SK-N-SH (cell line): ENCODE data around the gene BCL7C. TPM values are rescaled to one million over a fixed set of nuclear protein-coding genes. Genes with fewer than 3 reads are reported as not detected.
A peak's percentile ranks its signal among the peaks of the same experiment; 100 is the strongest.

ENCODE experiments used
- CTCF ChIA-PET: fragments of 300-600, 350-600 bp; formaldehyde crosslinking; extraction: SDS; loops from one replicate; lab custom pipeline; 2021; lab: Yijun Ruan, JAX
- POLR2A ChIA-PET: fragments of 350-600 bp; sonication (Branson Sonifier 250); formaldehyde crosslinking; extraction: SDS; loops from one replicate; lab custom pipeline; 2020; ENCODE audit warnings: antibody characterized with exemption, inconsistent platforms; lab: Yijun Ruan, JAX
- DNase-seq: peaks from one replicate; pipeline ENCODE4 v3.0.0; 2012
- H2AFZ ChIP-seq: fragments of 200-600 bp; sonication (generic); 2 replicates; pipeline ENCODE4 v1.8.1; 2016; ENCODE audit warnings: antibody characterized with exemption, mild to moderate bottlenecking, low read depth
- H3F3A ChIP-seq: fragments of 200-600 bp; sonication (generic); replicated peaks from 2 replicates; pipeline ENCODE3; 2016; ENCODE audit warnings: antibody characterized with exemption, mild to moderate bottlenecking; ENCODE audit not compliant: insufficient read depth
- H3K27ac ChIP-seq, 2 experiments: fragments of 200-500 bp in 1 of 2; fragments of 200-600 bp in 1 of 2; sonication (Bioruptor generic) in 1 of 2; sonication (generic), shearing (Covaris generic) in 1 of 2; 2 replicates each; pipeline versions ENCODE4 v1.5.1 to v1.6.1; 2014 to 2016; ENCODE audit warnings: low read depth in 2 of 2, inconsistent platforms in 1 of 2, low read length in 1 of 2, mild to moderate bottlenecking in 1 of 2, mixed read lengths in 1 of 2
- H3K27me3 ChIP-seq: fragments of 200-600 bp; sonication (generic), shearing (Covaris generic); 2 replicates; pipeline ENCODE4 v1.6.1; 2016; ENCODE audit warnings: mixed run types; ENCODE audit not compliant: insufficient read depth
- H3K36me3 ChIP-seq, 2 experiments: fragments of 200-500 bp in 1 of 2; fragments of 200-600 bp in 1 of 2; sonication (Bioruptor generic) in 1 of 2; sonication (generic) in 1 of 2; replicated peaks in 1 of 2; 2 replicates each; pipeline versions ENCODE3 to v1.5.1; 2014 to 2016; ENCODE audit warnings: low read length in 1 of 2, mild to moderate bottlenecking in 1 of 2; ENCODE audit not compliant: insufficient read depth in 2 of 2, control insufficient read depth in 1 of 2
- H3K4me1 ChIP-seq, 2 experiments: fragments of 200-500 bp in 1 of 2; fragments of 200-600 bp in 1 of 2; sonication (Bioruptor generic) in 1 of 2; sonication (generic), shearing (Covaris generic) in 1 of 2; 2 replicates each; pipeline versions ENCODE4 v1.5.1 to v1.6.1; 2014 to 2016; ENCODE audit warnings: low read depth in 1 of 2, low read length in 1 of 2, mixed run types in 1 of 2; ENCODE audit not compliant: insufficient read depth in 2 of 2, control insufficient read depth in 1 of 2
- H3K4me2 ChIP-seq: fragments of 200-600 bp; sonication (generic), shearing (Covaris generic); 2 replicates; pipeline ENCODE4 v1.6.1; 2017; ENCODE audit warnings: mixed run types
- H3K4me3 ChIP-seq, 2 experiments: fragments of 200-500 bp in 1 of 2; fragments of 200-600 bp in 1 of 2; sonication (Bioruptor generic) in 1 of 2; sonication (generic), shearing (Covaris generic) in 1 of 2; 2 replicates each; pipeline versions ENCODE4 v1.5.1 to v1.8.1; 2014 to 2016; ENCODE audit warnings: low read depth in 2 of 2, inconsistent platforms in 1 of 2, low read length in 1 of 2, mild to moderate bottlenecking in 1 of 2, mixed read lengths in 1 of 2, moderate library complexity in 1 of 2
- H3K79me2 ChIP-seq: fragments of 200-600 bp; sonication (generic); 2 replicates; pipeline ENCODE4 v1.8.1; 2017; ENCODE audit warnings: mild to moderate bottlenecking; ENCODE audit not compliant: insufficient read depth
- H3K9ac ChIP-seq: fragments of 200-600 bp; sonication (generic); 2 replicates; pipeline ENCODE4 v1.6.1; 2017; ENCODE audit warnings: mixed run types
- H3K9me2 ChIP-seq: fragments of 200-600 bp; sonication (generic); 2 replicates; pipeline ENCODE4 v1.6.1; 2017; ENCODE audit warnings: mixed run types
- H3K9me3 ChIP-seq: fragments of 200-600 bp; sonication (generic); 2 replicates; pipeline ENCODE4 v1.6.1; 2017; ENCODE audit warnings: mixed run types, mild to moderate bottlenecking, moderate library complexity
- H4K20me1 ChIP-seq: fragments of 200-600 bp; sonication (generic); 2 replicates; pipeline ENCODE4 v1.6.1; 2017; ENCODE audit warnings: mild to moderate bottlenecking, mixed run types; ENCODE audit not compliant: insufficient read depth
- EP300 ChIP-seq, 2 experiments: IDR thresholded peaks; 2 replicates each; pipeline versions ENCODE4 v1.4.0 to v1.6.1; 2012; ENCODE audit warnings: borderline replicate concordance in 1 of 2, low read depth in 1 of 2, low read length in 1 of 2
- EZH2phosphoT487 ChIP-seq: fragments of 200-600 bp; sonication (generic); IDR thresholded peaks from 2 replicates; pipeline ENCODE4 v1.6.1; 2017; ENCODE audit warnings: low read depth, mixed run types, mild to moderate bottlenecking, antibody characterized with exemption, moderate library complexity, borderline replicate concordance
- FOXJ3 ChIP-seq: sonication (generic); formaldehyde crosslinking; IDR thresholded peaks from 2 replicates; pipeline ENCODE4 v1.5.1; 2020; ENCODE audit warnings: mild to moderate bottlenecking, missing genetic modification reagents
- GABPA ChIP-seq: IDR thresholded peaks from 2 replicates; pipeline ENCODE4 v1.4.0; 2012; ENCODE audit warnings: low read depth, mild to moderate bottlenecking
- GATA2 ChIP-seq: sonication (generic); formaldehyde crosslinking; IDR thresholded peaks from 2 replicates; pipeline ENCODE4 v1.5.0; 2020; ENCODE audit warnings: mild to moderate bottlenecking, missing genetic modification reagents
- IRF3 ChIP-seq: fragments of 150-350 bp; IDR thresholded peaks from 2 replicates; pipeline ENCODE4 v1.6.1; 2016; ENCODE audit warnings: mild to moderate bottlenecking, low read depth, low read length
- JUND ChIP-seq: IDR thresholded peaks from 2 replicates; pipeline ENCODE4 v1.4.0; 2012
- MEF2A ChIP-seq: IDR thresholded peaks from 2 replicates; pipeline ENCODE4 v1.4.0; 2012; ENCODE audit warnings: low read depth, borderline replicate concordance
- NFIC ChIP-seq: IDR thresholded peaks from 2 replicates; pipeline ENCODE4 v1.4.0; 2012; ENCODE audit warnings: borderline replicate concordance
- POLR2AphosphoS5 ChIP-seq: IDR thresholded peaks from 2 replicates; pipeline ENCODE4 v1.6.1; 2012; ENCODE audit warnings: low read depth, low read length
- RAD21 ChIP-seq: IDR thresholded peaks from 2 replicates; pipeline ENCODE4 v1.6.1; 2012; ENCODE audit warnings: mild to moderate bottlenecking, low read length
- RCOR1 ChIP-seq: fragments of 150-350 bp; IDR thresholded peaks from 2 replicates; pipeline ENCODE4 v1.6.1; 2017; ENCODE audit warnings: antibody characterized with exemption, low read length
- RFX5 ChIP-seq: IDR thresholded peaks from 2 replicates; pipeline ENCODE4 v1.6.1; 2012; ENCODE audit warnings: mild to moderate bottlenecking, improper control_type of control experiment, low read length
- RXRA ChIP-seq: IDR thresholded peaks from 2 replicates; pipeline ENCODE4 v1.4.0; 2012; ENCODE audit warnings: low read depth, mild to moderate bottlenecking, borderline replicate concordance
- TAF1 ChIP-seq: IDR thresholded peaks from 2 replicates; pipeline ENCODE4 v1.6.1; 2012; ENCODE audit warnings: low read depth, mild to moderate bottlenecking, low read length, moderate library complexity, borderline replicate concordance
- TEAD4 ChIP-seq: IDR thresholded peaks from 2 replicates; pipeline ENCODE4 v1.4.0; 2012; ENCODE audit warnings: mild to moderate bottlenecking, borderline replicate concordance; ENCODE audit not compliant: insufficient read depth
- WGBS: methylation state at CpG from one replicate; pipeline ENCODE4 v1.1.6; 2017; ENCODE audit warnings: low lambda C conversion rate; 5-methylcytosine and 5-hydroxymethylcytosine counted together
- polyA plus RNA-seq, 3 experiments: library from polyadenylated mRNA; depleted of rRNA; stranded (reverse); fragments of >200 nt; gene quantifications; 2 replicates each; pipeline ENCODE4 v1.2.3, GENCODE V29; 2012
- TF ChIP-seq, protein P1 (sequence below): fragments of 150-350 bp; IDR thresholded peaks from 2 replicates; pipeline ENCODE4 v1.6.1; 2017; ENCODE audit warnings: antibody characterized with exemption, low read length, low read depth, borderline replicate concordance
- TF ChIP-seq, protein P2 (sequence below): fragments of 200-600 bp; sonication (generic); IDR thresholded peaks from 2 replicates; pipeline ENCODE4 v1.6.1; 2017; ENCODE audit warnings: antibody characterized with exemption, mild to moderate bottlenecking, moderate library complexity
- TF ChIP-seq, protein P3 (sequence below): IDR thresholded peaks from 2 replicates; pipeline ENCODE4; 2012

BCL7C gene
- polyA plus RNA-seq, 1 of the 3 experiments (the other 2 are of a cell fraction) = 56.3 TPM

DNA sequence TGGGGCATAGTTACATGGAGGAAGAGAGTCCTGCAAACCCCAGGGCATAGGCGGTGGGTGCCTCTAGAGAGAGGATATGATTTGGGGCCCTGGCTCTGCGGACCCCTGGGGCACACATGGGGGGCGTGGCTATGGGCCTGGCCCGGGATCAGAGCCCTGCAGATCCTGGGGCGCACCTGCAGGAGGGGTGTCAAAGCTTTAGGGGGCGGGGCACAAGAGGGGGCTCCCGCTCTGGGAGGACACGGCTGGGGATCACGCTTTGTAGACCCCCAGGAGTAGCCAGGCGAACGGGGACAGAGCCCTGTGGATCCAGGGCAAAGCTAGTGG is 497 bp downstream of the BCL7C start:
- peaks cover 12 to 29% of the 10 kb centered on the region in 2 experiments; a peak in 3 of 4 replicates for H3K4me1 ChIP-seq
- H3K4me2 ChIP-seq = peak overlapping the region; percentile 98
- no peaks in the 10 kb centered on the region for H3K9me2 ChIP-seq
- peaks cover 12 to 34% of the 10 kb centered on the region in 2 experiments for H3K36me3 ChIP-seq
- TF ChIP-seq RFX5 = no peak
- no peak for TF ChIP-seq RAD21
- TF ChIP-seq JUND = no peak
- no peak for TF ChIP-seq FOXJ3 (CRISPR knock-in tag)
- no peak for TF ChIP-seq MEF2A
- TF ChIP-seq POLR2AphosphoS5 = no peak
- TF ChIP-seq GABPA = no peak
- no peak for TF ChIP-seq GATA2
- TF ChIP-seq, protein P1, sequence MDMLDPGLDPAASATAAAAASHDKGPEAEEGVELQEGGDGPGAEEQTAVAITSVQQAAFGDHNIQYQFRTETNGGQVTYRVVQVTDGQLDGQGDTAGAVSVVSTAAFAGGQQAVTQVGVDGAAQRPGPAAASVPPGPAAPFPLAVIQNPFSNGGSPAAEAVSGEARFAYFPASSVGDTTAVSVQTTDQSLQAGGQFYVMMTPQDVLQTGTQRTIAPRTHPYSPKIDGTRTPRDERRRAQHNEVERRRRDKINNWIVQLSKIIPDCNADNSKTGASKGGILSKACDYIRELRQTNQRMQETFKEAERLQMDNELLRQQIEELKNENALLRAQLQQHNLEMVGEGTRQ = no peak
- TF ChIP-seq, protein P2, sequence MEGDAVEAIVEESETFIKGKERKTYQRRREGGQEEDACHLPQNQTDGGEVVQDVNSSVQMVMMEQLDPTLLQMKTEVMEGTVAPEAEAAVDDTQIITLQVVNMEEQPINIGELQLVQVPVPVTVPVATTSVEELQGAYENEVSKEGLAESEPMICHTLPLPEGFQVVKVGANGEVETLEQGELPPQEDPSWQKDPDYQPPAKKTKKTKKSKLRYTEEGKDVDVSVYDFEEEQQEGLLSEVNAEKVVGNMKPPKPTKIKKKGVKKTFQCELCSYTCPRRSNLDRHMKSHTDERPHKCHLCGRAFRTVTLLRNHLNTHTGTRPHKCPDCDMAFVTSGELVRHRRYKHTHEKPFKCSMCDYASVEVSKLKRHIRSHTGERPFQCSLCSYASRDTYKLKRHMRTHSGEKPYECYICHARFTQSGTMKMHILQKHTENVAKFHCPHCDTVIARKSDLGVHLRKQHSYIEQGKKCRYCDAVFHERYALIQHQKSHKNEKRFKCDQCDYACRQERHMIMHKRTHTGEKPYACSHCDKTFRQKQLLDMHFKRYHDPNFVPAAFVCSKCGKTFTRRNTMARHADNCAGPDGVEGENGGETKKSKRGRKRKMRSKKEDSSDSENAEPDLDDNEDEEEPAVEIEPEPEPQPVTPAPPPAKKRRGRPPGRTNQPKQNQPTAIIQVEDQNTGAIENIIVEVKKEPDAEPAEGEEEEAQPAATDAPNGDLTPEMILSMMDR = no peak
- TF ChIP-seq NFIC = no peak
- TF ChIP-seq, protein P3, sequence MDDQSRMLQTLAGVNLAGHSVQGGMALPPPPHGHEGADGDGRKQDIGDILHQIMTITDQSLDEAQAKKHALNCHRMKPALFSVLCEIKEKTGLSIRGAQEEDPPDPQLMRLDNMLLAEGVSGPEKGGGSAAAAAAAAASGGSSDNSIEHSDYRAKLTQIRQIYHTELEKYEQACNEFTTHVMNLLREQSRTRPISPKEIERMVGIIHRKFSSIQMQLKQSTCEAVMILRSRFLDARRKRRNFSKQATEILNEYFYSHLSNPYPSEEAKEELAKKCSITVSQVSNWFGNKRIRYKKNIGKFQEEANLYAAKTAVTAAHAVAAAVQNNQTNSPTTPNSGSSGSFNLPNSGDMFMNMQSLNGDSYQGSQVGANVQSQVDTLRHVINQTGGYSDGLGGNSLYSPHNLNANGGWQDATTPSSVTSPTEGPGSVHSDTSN = no peak
- TF ChIP-seq RCOR1 = no peak
- no peak for TF ChIP-seq IRF3
- TF ChIP-seq EZH2phosphoT487 = no peak
- no peak for TF ChIP-seq TEAD4
- TF ChIP-seq RXRA = no peak
- TF ChIP-seq TAF1 = no peak
- TF ChIP-seq EP300 (IDR thresholded peaks at IDR 0.05; ENCODE audit: borderline replicate concordance in 1 of 2, low read depth in 1 of 2, low read length in 1 of 2) = no peak
- TF ChIP-seq, all 33 proteins: peak for 0
- Histone ChIP-seq H3F3A (peaks cover 31% of the 10 kb centered on the region), H3K9me3 (no peaks in the 10 kb centered on the region), H2AFZ (0 out of 2 replicates have a peak overlapping the region, but pooled peaks have one; percentile 65), H3K27me3 (no peaks in the 10 kb centered on the region), H3K9ac (peak overlapping the region; percentile 91), H3K27ac (peak overlapping the region; percentile 71 to 77; a peak in 3 of 4 replicates), H4K20me1 (no peaks in the 10 kb centered on the region), H3K4me3 (peak overlapping the region; percentile 75 to 88), H3K79me2 (peaks cover 43% of the 10 kb centered on the region)
- CTCF ChIA-PET = interaction anchor here (1.0 to 3.9 kb wide), 4 partner anchors 9 to 49 kb away, joined by 3 to 14 read pairs (median 8); no protein-coding TSS in a partner anchor
- WGBS = 0% methylated on average over 4 of the region's 11 CpGs
- POLR2A ChIA-PET = interaction anchor here (0.6 to 1.1 kb wide), 4 partner anchors 9 to 115 kb away, joined by 3 to 4 read pairs (median 3); no protein-coding TSS in a partner anchor
- DNase-seq = peak; percentile 63
